ENCODE measurements around the gene PSAT1. TPM values are rescaled to one million over a fixed set of nuclear protein-coding genes. Genes with fewer than 3 reads are reported as not detected.

The PSAT1 gene
- total RNA-seq, 4 donors from 2014 or later: 11.2 to 88.2 (median 13.1) TPM

DNA sequence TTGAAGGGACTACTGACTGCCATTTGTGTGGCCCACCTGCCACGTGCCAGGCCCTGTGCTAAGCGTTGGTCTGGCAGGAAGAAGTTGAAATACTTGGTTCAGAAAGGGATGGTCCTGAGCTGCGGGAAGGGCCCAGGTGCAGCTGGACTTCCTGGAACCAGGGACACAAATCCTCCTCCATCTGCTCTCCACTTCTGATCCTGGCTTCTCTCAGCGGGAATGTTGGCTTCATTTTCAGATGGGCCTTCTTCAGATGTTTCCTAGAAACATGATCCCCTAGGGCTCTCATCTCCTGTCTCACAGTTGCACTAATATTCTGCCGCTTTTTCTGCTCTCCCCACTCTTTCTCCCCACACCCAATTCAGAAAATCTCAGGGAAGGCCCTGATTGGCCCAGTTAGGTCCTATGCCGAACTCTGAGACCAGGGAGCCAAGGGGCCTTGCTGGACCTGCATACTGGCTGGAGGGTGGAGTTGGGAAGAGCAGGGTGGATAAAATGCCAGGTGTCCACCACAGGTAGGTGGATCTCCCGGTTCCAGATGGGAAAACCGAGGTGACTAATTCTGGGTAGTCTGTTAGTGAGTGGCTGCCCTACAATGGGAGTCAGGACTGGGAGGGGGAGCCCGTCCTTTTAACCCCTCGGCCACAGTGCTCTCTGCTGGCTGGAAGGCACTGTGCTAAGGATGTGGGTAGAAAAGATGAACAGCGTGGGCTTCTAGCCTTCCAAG, 19.4 kb downstream of the PSAT1 start:
- no peaks in the 10 kb centered on the region for H3K4me1 ChIP-seq
- no peaks in the 10 kb centered on the region for H3K9me3 ChIP-seq
- no peaks in the 10 kb centered on the region for H3K36me3 ChIP-seq
- H3K27ac ChIP-seq: no peak overlapping the region
- DNase-seq: no peak
- WGBS, 2 donors: 92 to 96% methylated on average over 11 of the region's 11 CpGs
- TF ChIP-seq POLR2A (IDR thresholded peaks at IDR 0.05): no peak
- TF ChIP-seq, protein P1, sequence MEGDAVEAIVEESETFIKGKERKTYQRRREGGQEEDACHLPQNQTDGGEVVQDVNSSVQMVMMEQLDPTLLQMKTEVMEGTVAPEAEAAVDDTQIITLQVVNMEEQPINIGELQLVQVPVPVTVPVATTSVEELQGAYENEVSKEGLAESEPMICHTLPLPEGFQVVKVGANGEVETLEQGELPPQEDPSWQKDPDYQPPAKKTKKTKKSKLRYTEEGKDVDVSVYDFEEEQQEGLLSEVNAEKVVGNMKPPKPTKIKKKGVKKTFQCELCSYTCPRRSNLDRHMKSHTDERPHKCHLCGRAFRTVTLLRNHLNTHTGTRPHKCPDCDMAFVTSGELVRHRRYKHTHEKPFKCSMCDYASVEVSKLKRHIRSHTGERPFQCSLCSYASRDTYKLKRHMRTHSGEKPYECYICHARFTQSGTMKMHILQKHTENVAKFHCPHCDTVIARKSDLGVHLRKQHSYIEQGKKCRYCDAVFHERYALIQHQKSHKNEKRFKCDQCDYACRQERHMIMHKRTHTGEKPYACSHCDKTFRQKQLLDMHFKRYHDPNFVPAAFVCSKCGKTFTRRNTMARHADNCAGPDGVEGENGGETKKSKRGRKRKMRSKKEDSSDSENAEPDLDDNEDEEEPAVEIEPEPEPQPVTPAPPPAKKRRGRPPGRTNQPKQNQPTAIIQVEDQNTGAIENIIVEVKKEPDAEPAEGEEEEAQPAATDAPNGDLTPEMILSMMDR (IDR thresholded peaks at IDR 0.05): no peak
- intact Hi-C loops (cut with DNase I): no loop called here
- no peak overlapping the region for H3K4me3 ChIP-seq (replicated peaks in 1 of 3)
- no peaks in the 10 kb centered on the region for H3K27me3 ChIP-seq

DNA sequence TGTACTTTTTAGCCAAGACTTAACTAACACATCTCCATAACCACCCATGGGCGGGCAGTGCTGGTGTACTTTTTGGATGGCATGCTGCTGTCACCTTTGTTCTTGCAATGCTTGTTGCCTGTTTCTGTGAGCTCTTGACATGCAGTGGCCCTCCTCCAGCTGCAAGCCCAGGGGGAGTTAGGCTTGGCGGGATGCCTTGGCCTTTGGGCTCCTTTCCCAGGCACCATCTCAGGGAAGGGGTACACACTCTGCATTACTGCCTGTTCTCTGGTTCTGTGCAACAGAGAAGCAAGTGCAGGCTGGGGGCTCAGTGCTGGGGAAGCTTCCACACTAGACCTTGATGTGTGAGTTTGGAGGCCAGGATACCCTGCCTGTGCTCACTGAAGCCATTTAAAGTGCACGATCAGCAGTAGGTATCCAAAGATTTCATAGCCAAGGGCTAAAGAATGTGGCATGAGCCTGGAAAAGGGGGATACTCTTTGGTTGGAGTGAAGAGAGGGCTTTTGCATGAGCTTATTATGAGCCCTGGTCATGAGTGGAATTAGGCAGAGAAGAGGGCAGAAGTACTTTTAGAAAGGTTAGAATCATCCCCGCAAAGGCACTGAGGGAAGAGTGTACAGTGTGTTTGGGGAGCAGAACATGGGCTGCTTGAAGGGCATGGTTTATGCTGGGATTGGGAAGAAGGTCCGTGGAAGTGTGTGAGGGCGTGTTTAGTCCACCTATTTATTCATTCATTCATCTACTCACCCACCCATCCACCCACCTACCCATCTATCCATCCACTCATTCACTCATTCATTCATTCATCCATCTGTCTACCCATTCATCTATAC, 22.5 kb downstream of the PSAT1 start:
- Histone ChIP-seq H3K27ac (no peak overlapping the region), H3K9me3 (no peaks in the 10 kb centered on the region), H3K4me3 (replicated peaks in 1 of 3) (no peak overlapping the region), H3K36me3 (no peaks in the 10 kb centered on the region), H3K27me3 (no peaks in the 10 kb centered on the region), H3K4me1 (no peaks in the 10 kb centered on the region)
- TF ChIP-seq, protein P1 (IDR thresholded peaks at IDR 0.05): no peak
- TF ChIP-seq POLR2A (IDR thresholded peaks at IDR 0.05): no peak
- intact Hi-C loops (cut with DNase I): no loop called here
- WGBS, 2 donors: 81 to 95% methylated on average over 5 to 6 of the region's 6 CpGs
- DNase-seq: no peak

DNA sequence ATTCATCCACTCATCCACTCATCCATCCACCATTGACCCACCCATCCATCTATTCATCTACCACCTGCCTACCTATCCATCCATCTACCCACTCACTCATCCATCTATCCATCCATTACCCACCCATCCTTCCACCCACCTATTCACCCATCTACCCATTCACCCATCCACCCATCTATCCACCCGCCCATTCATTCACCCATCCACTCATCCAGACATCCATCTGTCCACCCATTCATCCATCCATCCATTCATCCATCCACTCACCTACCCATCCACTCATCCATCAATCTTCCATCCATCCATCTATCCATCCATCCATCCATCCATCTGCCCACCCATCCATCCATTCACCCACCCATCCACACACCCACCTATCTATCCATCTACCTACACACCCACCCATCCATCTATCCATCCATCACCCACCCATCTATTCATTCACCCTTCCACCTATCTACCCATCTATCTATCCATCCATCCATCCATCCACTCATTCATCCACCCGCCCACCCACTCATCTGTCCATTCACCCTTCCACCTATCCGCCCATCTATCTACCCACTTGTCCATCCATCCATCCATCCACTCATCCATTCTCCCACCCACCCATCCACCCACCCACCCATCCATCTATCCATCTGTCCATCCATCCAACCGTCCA, 23.2 kb downstream of the PSAT1 start:
- 88 to 90% methylated on average over 4 of the region's 4 CpGs for WGBS, 2 donors

DNA sequence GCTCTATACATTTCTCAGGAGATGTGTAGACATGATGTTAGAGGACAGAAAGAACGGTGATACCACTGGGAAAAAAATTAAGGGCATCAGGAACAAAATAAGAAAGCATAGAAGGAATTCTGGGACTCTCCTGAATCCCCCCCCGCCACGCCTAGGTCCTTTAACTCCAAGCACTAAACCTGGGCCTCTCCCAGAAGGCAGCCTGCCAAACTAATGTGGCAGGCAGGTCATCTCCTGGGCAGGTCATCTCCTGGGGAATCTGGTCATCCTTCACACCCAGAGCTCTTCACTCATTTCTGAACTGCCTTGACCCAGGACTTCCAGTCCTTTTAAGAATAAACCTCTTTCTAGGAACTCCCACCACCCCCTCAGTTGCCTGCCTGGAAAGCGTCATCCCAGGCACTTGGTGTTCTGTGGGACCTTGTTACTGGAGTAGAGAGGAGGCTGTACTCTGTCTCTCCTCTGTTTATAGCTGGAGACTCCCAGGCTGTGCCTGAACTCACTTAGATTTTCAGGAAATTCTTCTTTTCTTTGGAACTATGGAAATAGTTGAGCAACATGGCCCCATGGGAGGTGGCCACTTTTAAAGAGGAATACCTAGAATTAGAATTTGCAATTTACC, 24.1 kb downstream of the PSAT1 start:
- Histone ChIP-seq H3K4me1 (no peaks in the 10 kb centered on the region), H3K27ac (no peak overlapping the region), H3K4me3 (replicated peaks in 1 of 3) (no peak overlapping the region), H3K36me3 (no peaks in the 10 kb centered on the region), H3K9me3 (no peaks in the 10 kb centered on the region), H3K27me3 (no peaks in the 10 kb centered on the region)
- 82 to 94% methylated on average over 4 of the region's 4 CpGs for WGBS, 2 donors
- no peak for DNase-seq
- intact Hi-C loops (cut with DNase I): no loop called here
- TF ChIP-seq, protein P1 (IDR thresholded peaks at IDR 0.05): no peak
- no peak for TF ChIP-seq POLR2A (IDR thresholded peaks at IDR 0.05)

More for the DNA sequence above, 23.2 kb downstream of the PSAT1 start:
- H3K27ac ChIP-seq: no peak overlapping the region
- H3K4me3 ChIP-seq (replicated peaks in 1 of 3): no peak overlapping the region
- no peaks in the 10 kb centered on the region for H3K4me1 ChIP-seq
- H3K9me3 ChIP-seq: no peaks in the 10 kb centered on the region
- no peak for DNase-seq
- intact Hi-C loops (cut with DNase I): no loop called here
- no peaks in the 10 kb centered on the region for H3K27me3 ChIP-seq
- no peaks in the 10 kb centered on the region for H3K36me3 ChIP-seq
- no peak for TF ChIP-seq POLR2A (IDR thresholded peaks at IDR 0.05)
- TF ChIP-seq, protein P1 (IDR thresholded peaks at IDR 0.05): no peak

Data from thyroid gland (tissue), 4 donors.